Measurements from ENCODE around the gene GPR18.

The GPR18 gene

DNA sequence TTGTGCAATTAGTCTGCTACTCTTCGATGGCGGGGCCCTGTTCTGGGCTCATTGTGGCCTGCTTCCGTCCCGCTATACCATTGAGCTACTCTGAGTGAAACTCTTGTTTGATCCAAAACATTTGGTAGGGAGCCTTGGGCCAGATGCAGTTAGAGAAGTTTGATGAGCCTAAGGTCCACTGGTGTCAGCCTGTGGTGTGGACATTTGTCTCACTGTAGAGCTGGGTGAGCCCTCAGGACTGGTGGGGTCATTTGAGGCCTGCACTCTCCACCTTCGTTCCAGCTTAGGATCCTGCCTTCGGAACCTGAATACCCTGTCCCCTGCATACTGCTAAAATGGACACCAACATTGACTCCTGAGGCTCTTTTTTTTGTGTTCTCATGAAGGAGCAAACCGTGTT is 50.7 kb downstream of the GPR18 start:
- Histone ChIP-seq H3K4me2 (ENCODE audit: low read depth, low read length) (no peak overlapping the region), H3K27ac (ENCODE audit: low read length) (no peak overlapping the region), H3K9me2 (replicated peaks; ENCODE audit: insufficient read depth, low read length) (no peaks in the 10 kb centered on the region), H3K4me3 (ENCODE audit: low read length) (no peak overlapping the region), H4K20me1 (ENCODE audit: insufficient read depth, low read length) (peaks cover 53% of the 10 kb centered on the region), H3K36me3 (replicated peaks; ENCODE audit: insufficient read depth, low read length) (no peaks in the 10 kb centered on the region), H3K4me1 (ENCODE audit: low read length) (peaks cover 18% of the 10 kb centered on the region), H3K79me2 (ENCODE audit: low read length) (peaks cover 62% of the 10 kb centered on the region), H3F3A (ENCODE audit: insufficient read depth, low read length) (peaks cover 6% of the 10 kb centered on the region; the same call in 1 of the 2 replicates), H3K9me3 (replicated peaks; ENCODE audit: insufficient read depth, low read length) (no peaks in the 10 kb centered on the region), H3K27me3 (replicated peaks; ENCODE audit: insufficient read depth, low read length) (peaks cover 43% of the 10 kb centered on the region), H3K9ac (ENCODE audit: low read length) (no peak overlapping the region), H2AFZ (ENCODE audit: low read length) (no peak overlapping the region)
- no peak for TF ChIP-seq EZH2 (optimal IDR thresholded peaks at IDR 0.05; ENCODE audit: low read depth, low read length)
- TF ChIP-seq EZH2phosphoT487 (IDR thresholded peaks at IDR 0.05; ENCODE audit: low read length), result no peak
- no peak for TF ChIP-seq CTCF (IDR thresholded peaks at IDR 0.05; ENCODE audit: low read length)
- no peak for DNase-seq

DNA sequence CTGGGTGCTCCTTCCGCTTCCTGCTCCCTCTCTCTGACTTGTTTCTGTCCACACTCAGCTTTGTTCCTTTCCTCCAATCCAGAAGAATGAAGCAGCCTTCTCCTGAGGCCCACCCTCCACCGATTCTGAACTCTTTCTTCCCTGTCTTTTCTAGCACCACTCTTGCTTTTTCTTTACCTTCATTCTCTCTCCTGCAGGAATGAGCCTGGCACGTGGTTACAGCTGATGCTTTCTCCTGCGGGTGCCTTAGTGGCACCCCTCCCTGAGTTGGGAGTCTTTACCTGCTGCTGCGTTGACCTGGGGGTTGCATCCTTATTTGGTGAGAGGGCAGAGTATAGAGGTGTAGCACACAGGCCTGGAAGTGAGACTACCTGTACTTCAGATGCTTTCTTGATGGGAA is 51.3 kb downstream of the GPR18 start:
- Histone ChIP-seq H3K36me3 (replicated peaks; ENCODE audit: insufficient read depth, low read length) (no peaks in the 10 kb centered on the region), H3K27me3 (replicated peaks; ENCODE audit: insufficient read depth, low read length) (peaks cover 49% of the 10 kb centered on the region), H3F3A (ENCODE audit: insufficient read depth, low read length) (peaks cover 11% of the 10 kb centered on the region; the same call in 1 of the 2 replicates), H3K4me2 (ENCODE audit: low read depth, low read length) (no peak overlapping the region), H3K4me1 (ENCODE audit: low read length) (peaks cover 18% of the 10 kb centered on the region), H3K4me3 (ENCODE audit: low read length) (no peak overlapping the region), H3K9me2 (replicated peaks; ENCODE audit: insufficient read depth, low read length) (no peaks in the 10 kb centered on the region), H3K27ac (ENCODE audit: low read length) (no peak overlapping the region), H4K20me1 (ENCODE audit: insufficient read depth, low read length) (peaks cover 53% of the 10 kb centered on the region), H3K9ac (ENCODE audit: low read length) (no peak overlapping the region), H3K79me2 (ENCODE audit: low read length) (peaks cover 68% of the 10 kb centered on the region), H2AFZ (ENCODE audit: low read length) (no peak overlapping the region), H3K9me3 (replicated peaks; ENCODE audit: insufficient read depth, low read length) (no peaks in the 10 kb centered on the region)
- TF ChIP-seq EZH2phosphoT487 (IDR thresholded peaks at IDR 0.05; ENCODE audit: low read length) (no peak), CTCF (IDR thresholded peaks at IDR 0.05; ENCODE audit: low read length) (no peak), EZH2 (optimal IDR thresholded peaks at IDR 0.05; ENCODE audit: low read depth, low read length) (no peak)
- DNase-seq, result no peak

DNA sequence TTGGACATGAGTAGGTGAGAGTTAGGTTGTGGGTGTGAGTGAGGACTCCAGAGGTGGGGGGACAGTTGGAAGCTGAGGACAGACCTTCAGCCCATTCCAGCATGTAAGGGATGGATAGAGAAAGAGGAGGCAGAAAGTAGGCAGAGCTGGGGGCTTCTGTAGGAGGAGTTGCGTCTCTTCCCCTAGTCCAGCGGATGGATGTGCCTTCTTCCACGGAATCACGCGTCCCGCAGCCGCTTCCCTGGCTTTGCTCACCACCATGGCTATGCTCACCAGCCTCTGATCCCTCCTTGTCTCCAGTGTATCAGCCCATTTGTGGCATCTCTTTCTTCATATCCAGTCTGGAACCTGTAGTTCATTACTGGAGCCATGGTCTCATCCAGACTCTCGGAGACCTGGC is 52.0 kb downstream of the GPR18 start:
- Histone ChIP-seq H3K36me3 (replicated peaks; ENCODE audit: insufficient read depth, low read length) (no peaks in the 10 kb centered on the region), H4K20me1 (ENCODE audit: insufficient read depth, low read length) (peaks cover 51% of the 10 kb centered on the region), H3K27me3 (replicated peaks; ENCODE audit: insufficient read depth, low read length) (peaks cover 49% of the 10 kb centered on the region), H3K9me2 (replicated peaks; ENCODE audit: insufficient read depth, low read length) (no peaks in the 10 kb centered on the region), H3K4me1 (ENCODE audit: low read length) (peaks cover 18% of the 10 kb centered on the region), H3K27ac (ENCODE audit: low read length) (no peak overlapping the region), H3K9me3 (replicated peaks; ENCODE audit: insufficient read depth, low read length) (no peaks in the 10 kb centered on the region), H3K9ac (ENCODE audit: low read length) (no peak overlapping the region), H3K4me3 (ENCODE audit: low read length) (no peak overlapping the region), H3K79me2 (ENCODE audit: low read length) (peaks cover 67% of the 10 kb centered on the region), H3K4me2 (ENCODE audit: low read depth, low read length) (no peak overlapping the region), H2AFZ (ENCODE audit: low read length) (no peak overlapping the region), H3F3A (ENCODE audit: insufficient read depth, low read length) (peaks cover 13% of the 10 kb centered on the region)
- TF ChIP-seq EZH2phosphoT487 (IDR thresholded peaks at IDR 0.05; ENCODE audit: low read length) (no peak), EZH2 (optimal IDR thresholded peaks at IDR 0.05; ENCODE audit: low read depth, low read length) (no peak), CTCF (IDR thresholded peaks at IDR 0.05; ENCODE audit: low read length) (no peak)
- no peak for DNase-seq
